ENCODE measurements around the gene RTRAF.

GRCh38 chr14:51979088-51979709 is 10.1 kb upstream of the RTRAF start:
- TF ChIP-seq RAD21 (IDR thresholded peaks at IDR 0.05) (peak; percentile 80 to 88), CTCF (IDR thresholded peaks at IDR 0.05; ENCODE audit: low read depth, low read length, missing input control) (peak; percentile 86), TAF1 (conservative IDR thresholded peaks at IDR 0.05) (no peak), YY1 (IDR thresholded peaks at IDR 0.05) (no peak), JUND (IDR thresholded peaks at IDR 0.05) (no peak), MAX (IDR thresholded peaks at IDR 0.05) (no peak), EGR1 (IDR thresholded peaks at IDR 0.05; ENCODE audit: low read depth in 2 of 2) (no peak), GABPA (IDR thresholded peaks at IDR 0.05 in 1 of 2, conservative IDR thresholded peaks at IDR 0.05 in 1 of 2) (no peak), SP1 (IDR thresholded peaks at IDR 0.05) (no peak), FOXA1 (IDR thresholded peaks at IDR 0.05) (no peak), ZBTB33 (IDR thresholded peaks at IDR 0.05) (no peak), HNF4G (IDR thresholded peaks at IDR 0.05) (no peak)
- TF ChIP-seq, protein P1, sequence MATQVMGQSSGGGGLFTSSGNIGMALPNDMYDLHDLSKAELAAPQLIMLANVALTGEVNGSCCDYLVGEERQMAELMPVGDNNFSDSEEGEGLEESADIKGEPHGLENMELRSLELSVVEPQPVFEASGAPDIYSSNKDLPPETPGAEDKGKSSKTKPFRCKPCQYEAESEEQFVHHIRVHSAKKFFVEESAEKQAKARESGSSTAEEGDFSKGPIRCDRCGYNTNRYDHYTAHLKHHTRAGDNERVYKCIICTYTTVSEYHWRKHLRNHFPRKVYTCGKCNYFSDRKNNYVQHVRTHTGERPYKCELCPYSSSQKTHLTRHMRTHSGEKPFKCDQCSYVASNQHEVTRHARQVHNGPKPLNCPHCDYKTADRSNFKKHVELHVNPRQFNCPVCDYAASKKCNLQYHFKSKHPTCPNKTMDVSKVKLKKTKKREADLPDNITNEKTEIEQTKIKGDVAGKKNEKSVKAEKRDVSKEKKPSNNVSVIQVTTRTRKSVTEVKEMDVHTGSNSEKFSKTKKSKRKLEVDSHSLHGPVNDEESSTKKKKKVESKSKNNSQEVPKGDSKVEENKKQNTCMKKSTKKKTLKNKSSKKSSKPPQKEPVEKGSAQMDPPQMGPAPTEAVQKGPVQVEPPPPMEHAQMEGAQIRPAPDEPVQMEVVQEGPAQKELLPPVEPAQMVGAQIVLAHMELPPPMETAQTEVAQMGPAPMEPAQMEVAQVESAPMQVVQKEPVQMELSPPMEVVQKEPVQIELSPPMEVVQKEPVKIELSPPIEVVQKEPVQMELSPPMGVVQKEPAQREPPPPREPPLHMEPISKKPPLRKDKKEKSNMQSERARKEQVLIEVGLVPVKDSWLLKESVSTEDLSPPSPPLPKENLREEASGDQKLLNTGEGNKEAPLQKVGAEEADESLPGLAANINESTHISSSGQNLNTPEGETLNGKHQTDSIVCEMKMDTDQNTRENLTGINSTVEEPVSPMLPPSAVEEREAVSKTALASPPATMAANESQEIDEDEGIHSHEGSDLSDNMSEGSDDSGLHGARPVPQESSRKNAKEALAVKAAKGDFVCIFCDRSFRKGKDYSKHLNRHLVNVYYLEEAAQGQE (IDR thresholded peaks at IDR 0.05), result no peak
- TF ChIP-seq, protein P2, sequence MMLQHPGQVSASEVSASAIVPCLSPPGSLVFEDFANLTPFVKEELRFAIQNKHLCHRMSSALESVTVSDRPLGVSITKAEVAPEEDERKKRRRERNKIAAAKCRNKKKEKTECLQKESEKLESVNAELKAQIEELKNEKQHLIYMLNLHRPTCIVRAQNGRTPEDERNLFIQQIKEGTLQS (IDR thresholded peaks at IDR 0.05), result no peak
